ENCODE data around the gene PPP2R1A.
"Not testable (repeated sequence)": the region's sequence is repeated elsewhere in the genome, so short reads cannot be mapped to it uniquely, and the experiment has no call there.

PPP2R1A gene

DNA sequence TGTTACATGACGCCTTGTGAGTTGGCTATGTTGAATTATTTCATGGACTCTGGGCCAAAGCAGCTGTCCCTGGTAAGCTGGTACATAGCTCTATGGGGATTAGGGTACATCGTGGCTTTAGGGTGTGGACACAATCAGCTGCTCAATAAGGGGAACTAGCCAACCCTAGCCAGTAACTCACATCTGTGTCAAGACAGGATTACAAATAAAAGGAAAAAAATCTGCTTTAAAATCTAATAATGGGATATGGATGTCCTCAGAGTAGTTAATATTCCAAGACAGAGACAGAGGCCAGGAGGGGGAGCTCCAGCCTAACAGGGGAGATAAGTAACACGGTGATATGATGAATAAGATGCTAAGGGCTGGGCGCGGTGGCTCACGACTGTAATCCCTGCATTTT lies 58.4 kb downstream of the PPP2R1A start:
- peak; percentile 5 for DNase-seq

- no peak for DNase-seq
These were observed 68.6 kb downstream of the PPP2R1A start for GRCh38 chr19:52258426-52258825.

DNA sequence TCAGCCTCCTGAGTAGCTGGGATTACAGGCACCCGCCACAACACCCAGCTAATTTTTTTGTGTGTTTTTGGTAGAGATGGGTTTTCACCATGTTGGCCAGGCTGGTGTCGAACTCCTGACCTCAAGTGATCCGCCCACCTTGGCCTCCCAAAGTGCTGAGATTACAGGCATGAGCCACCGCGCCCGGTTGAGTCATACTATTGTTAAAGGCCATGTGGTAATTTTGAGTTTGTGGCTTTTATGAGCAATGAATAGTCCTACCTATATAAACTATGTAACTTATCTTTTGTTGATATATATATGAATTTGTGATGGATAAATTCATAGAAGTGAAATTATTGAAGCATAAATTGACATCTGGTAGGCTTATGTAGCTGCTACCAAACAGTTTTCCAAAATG lies 75.7 kb downstream of the PPP2R1A start:
- DNase-seq, result not testable (repeated sequence)

DNA sequence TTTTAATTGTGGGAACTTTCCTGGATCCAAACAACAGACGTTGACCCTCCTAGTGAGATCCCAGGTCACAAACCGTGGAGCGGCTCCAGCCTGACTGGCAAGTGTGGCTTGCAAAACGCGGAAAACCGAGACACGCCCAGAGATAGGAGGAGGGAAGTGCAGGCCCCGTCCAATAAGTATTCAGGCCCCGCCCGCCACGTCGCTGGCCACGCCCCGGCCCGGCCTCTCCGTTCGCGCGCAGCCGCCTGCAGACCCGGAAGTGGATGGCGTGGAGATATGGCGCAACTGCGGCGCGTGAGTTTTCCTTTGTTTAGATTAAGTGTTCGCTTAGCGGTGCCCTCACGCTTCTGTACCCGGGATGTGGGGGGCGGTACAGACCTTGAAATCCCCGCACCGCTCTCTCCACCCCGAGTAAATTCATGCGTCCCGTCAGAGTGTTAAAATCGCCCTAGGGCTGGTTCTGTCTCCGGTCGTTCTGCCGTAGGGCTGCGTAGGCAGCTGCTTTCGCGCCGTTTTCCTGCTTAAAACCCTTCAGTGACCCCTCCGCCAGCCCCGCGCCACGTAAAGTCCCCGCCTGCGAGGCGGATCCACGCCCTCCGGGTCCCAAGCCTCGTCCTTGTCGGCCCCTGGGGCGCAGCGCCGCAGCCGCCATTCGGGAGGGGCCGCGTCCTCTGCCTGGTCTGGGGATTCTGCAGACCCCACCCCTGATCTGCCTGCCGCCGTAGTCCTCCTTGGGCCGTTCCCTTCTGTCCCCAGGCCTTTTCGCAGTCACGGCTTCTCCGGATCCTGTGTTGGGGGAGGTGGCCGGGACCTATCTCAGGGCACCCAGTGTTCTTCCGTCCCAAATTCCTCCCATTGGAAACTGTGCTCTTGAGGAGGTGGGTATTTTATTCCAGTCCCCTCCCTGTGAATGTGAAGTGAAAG lies 79.7 kb downstream of the PPP2R1A start, which contains the start of gene ZNF766:
ZNF766 (plus strand) TSS at position 250 of the 924 bp plus-strand sequence; CDS start at position 277, 27 bp downstream.
- DNase-seq, result peak; percentile 84

DNA sequence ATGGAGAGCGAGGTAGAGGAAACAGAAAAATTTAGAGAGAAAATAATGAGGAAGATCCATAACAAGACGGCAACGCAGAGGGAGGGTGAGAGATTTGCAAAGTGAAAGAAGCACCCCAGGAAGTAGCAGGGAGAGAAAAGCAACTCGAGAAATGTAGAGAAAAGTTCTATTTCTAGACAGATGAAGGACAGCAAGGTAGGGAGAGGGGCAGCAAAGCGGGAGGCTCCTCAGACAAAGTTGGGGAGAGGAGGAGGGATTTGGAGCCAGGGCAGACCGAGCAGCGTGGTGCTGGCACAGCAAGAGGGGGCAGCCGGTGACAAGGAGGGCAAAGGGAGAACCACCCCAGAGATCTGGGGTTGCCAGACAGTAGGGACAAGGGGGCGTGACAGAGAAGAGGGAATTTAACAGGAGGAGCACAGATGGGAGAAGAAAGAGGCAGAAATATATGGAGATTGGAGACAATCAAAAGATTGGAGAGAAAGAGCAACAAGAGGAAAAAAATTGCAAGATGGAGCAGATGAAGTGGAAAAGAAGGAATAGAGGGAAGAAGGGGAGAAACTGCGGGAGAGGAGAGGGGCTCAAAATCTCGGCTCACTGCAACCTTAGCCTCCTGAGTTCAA lies 80.5 kb downstream of the PPP2R1A start:
- no peak for DNase-seq

DNA sequence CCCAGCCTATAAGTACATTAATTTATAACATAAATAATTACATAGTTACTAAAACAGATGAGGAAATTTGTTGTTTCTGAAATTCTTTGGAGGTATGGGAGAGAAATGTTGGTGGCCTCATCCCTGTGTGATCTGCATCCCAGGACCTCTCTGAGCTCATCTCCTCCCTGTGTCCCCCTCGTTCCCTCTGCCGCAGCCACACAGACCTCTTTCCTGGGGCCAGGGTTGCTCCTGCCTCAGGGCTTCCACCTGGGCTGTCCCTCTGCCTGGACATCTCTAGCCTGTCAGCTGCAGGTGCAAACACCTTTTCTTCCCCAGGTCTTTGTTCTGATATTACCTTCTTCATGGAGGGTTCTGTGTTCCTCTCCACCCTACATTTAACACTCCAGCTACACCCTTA lies 83.4 kb downstream of the PPP2R1A start:
- no peak for DNase-seq

GRCh38 chr19:52274191-52274590 lies 84.3 kb downstream of the PPP2R1A start:
- DNase-seq, result no peak

DNA sequence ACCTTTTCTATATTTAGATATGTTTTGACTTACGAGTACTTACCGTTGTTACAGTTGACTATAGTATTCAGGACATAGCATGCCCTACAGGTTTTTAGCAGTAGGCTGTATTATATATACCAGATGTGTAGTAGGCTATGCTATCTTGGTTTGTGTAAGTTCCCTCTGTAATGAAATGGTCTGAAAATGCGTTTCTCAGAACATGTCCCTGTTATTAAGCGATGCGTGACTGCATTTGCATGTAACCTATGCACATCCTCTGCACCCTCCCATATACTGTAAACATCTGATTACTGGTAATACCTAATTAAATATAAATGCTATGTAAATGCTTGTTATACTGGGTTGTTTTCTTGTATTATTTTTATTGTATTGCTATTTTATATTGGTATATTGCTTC lies 86.1 kb downstream of the PPP2R1A start:
- DNase-seq, result no peak

GRCh38 chr19:52277471-52277870 lies 87.6 kb downstream of the PPP2R1A start:
- DNase-seq, result no peak
